Fibroblast of the aortic adventitia (primary cell): Measurements from ENCODE around the gene MYOF. TPM values are rescaled to one million over a fixed set of nuclear protein-coding genes. Genes with fewer than 3 reads are reported as not detected.

Experiments
- DNase-seq: peaks from one replicate; pipeline ENCODE4 v3.0.0-alpha.2; 2010; ENCODE audit warnings: low read depth
- H3K4me3 ChIP-seq: 2 replicates; pipeline ENCODE4 v1.5.1; 2011; ENCODE audit warnings: low read depth, mild to moderate bottlenecking, control low read depth, low read length, moderate library complexity
- CTCF ChIP-seq: IDR thresholded peaks from 2 replicates; pipeline ENCODE4 v1.5.1; 2011; ENCODE audit warnings: mild to moderate bottlenecking, low read length, control low read depth, inconsistent platforms; ENCODE audit not compliant: insufficient read depth
- total RNA-seq: library from RNA; depleted of rRNA; stranded (reverse); fragments of >200 nt; gene quantifications from 2 replicates; pipeline ENCODE4 v1.2.3, GENCODE V29; 2012; ENCODE audit warnings: low replicate concordance

Gene MYOF
- total RNA-seq, 1 donor, result 381 TPM

- H3K4me3 ChIP-seq, result no peak overlapping the region
- no peak for TF ChIP-seq CTCF
- peak; percentile 41 for DNase-seq
These were observed 19.3 kb downstream of the MYOF start for GRCh38 chr10:93462881-93463280.

- no peak for TF ChIP-seq CTCF
- DNase-seq, result no peak
- H3K4me3 ChIP-seq, result no peak overlapping the region
These were observed 19.8 kb downstream of the MYOF start for GRCh38 chr10:93462371-93462770.

- TF ChIP-seq CTCF, result no peak
- DNase-seq, result peak; percentile 65
- H3K4me3 ChIP-seq, result no peak overlapping the region
These were observed 20.3 kb downstream of the MYOF start for GRCh38 chr10:93461807-93462178.

GRCh38 chr10:93461109-93461806 is 20.9 kb downstream of the MYOF start:
- peak; percentile 65 for DNase-seq
- TF ChIP-seq CTCF, result no peak
- H3K4me3 ChIP-seq, result no peak overlapping the region

GRCh38 chr10:93459466-93459865 is 22.7 kb downstream of the MYOF start:
- DNase-seq, result peak; percentile 46
- TF ChIP-seq CTCF, result no peak
- no peak overlapping the region for H3K4me3 ChIP-seq

- TF ChIP-seq CTCF, result no peak
- DNase-seq, result peak; percentile 100
- H3K4me3 ChIP-seq, result peak overlapping the region; percentile 20
These were observed 23.3 kb downstream of the MYOF start for GRCh38 chr10:93458821-93459257.

- no peak for TF ChIP-seq CTCF
- no peak overlapping the region for H3K4me3 ChIP-seq
- DNase-seq, result no peak
These were observed 24.6 kb downstream of the MYOF start for GRCh38 chr10:93457511-93457910.
